Neural crest cell (in vitro differentiated cells): ENCODE results near the gene MTFR1L. TPM values are rescaled to one million over a fixed set of nuclear protein-coding genes. Genes with fewer than 3 reads are reported as not detected.

Source experiments
- DNase-seq: peaks from one replicate; pipeline ENCODE4 v3.0.0; 2021; ENCODE audit warnings: low read depth, mixed read lengths, low spot score
- H3K27ac Mint-ChIP-seq: one replicate; pipeline ENCODE4 v1.8.0; 2021; ENCODE audit warnings: mild to moderate bottlenecking, mixed read lengths; ENCODE audit not compliant: unreplicated experiment
- H3K27me3 Mint-ChIP-seq: 2 replicates; pipeline ENCODE4 v1.8.0; 2021; ENCODE audit warnings: low read depth, mild to moderate bottlenecking, mixed read lengths
- H3K36me3 Mint-ChIP-seq: 2 replicates; pipeline ENCODE4 v1.8.0; 2021; ENCODE audit warnings: low read depth, mild to moderate bottlenecking, mixed read lengths
- H3K4me1 Mint-ChIP-seq: 2 replicates; pipeline ENCODE4 v1.8.0; 2021; ENCODE audit warnings: mixed read lengths
- H3K4me3 Mint-ChIP-seq: one replicate; pipeline ENCODE4 v1.8.0; 2021; ENCODE audit warnings: mild to moderate bottlenecking, mixed read lengths
- H3K9me3 Mint-ChIP-seq: 2 replicates; pipeline ENCODE4 v1.8.0; 2021; ENCODE audit warnings: mixed read lengths
- total RNA-seq: library from RNA; stranded (reverse); gene quantifications from 2 replicates; pipeline ENCODE4 v1.2.1, GENCODE V29; 2021
- TF ChIP-seq, protein P1 (sequence below): fragments of 200-600 bp; sonication (generic); conservative IDR thresholded peaks from 2 replicates; pipeline ENCODE4 v1.5.0; 2021; ENCODE audit warnings: antibody characterized with exemption, mild to moderate bottlenecking

Gene MTFR1L
- total RNA-seq, 1 donor from 2014 or later = 68.6 TPM

DNA sequence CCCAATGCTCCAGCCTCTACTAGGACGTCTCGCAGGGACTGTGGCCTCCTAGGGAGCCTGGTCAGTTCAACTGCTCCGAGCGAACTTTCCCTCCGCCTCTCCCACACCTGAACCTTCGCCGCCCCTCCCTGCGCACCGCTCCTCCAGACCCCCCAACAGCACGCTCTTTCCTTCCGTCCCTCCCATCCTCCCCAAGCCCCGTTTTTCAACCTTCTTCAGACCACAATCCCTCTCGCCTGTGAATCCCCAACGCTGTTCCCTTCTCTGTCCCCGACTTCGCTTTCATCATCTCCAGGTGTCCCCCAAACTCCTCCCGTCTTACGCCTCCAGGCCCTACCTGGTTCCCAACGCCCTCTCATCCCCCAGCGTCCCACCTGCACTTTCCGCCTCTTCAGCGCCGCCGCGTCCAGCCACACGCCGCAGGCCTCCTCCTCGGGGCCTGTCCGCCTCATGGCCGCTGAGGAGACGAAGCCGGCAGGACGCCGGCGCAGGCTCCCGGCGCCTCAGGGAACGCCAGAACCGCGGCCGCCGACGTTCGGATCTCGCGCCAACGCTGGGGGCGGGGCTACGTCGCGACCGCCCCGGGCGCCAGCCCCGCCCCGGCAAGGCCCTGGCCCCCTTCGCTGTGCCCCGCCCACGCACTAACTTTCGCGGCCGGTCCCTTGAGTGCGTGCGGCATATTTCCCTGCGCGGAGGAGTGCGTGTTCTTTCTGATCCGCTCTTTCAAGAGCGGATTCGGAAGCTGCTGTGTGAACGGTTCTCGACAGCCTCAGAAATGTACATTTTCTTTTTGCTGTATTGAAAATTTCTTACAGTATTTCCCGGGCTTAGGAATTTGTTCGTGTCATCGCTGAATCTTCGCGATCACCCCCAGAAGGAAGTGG, 39.4 kb downstream of the MTFR1L start, which contains the start of gene AUNIP:
Gene AUNIP (minus strand): TSS at position 552 of the 884 bp plus-strand sequence. CDS start 100 bp downstream, at position 452.
- Mint-ChIP-seq H3K27ac (peak within 1 kb of the TSS; percentile 99), H3K4me1 (peaks cover 44% of the 10 kb centered on the region), H3K4me3 (peak within 1 kb of the TSS; percentile 96), H3K36me3 (peaks cover 7% of the 10 kb centered on the region), H3K9me3 (no peaks in the 10 kb centered on the region), H3K27me3 (no peaks in the 10 kb centered on the region)
- peak; percentile 83 for DNase-seq
- TF ChIP-seq, protein P1, sequence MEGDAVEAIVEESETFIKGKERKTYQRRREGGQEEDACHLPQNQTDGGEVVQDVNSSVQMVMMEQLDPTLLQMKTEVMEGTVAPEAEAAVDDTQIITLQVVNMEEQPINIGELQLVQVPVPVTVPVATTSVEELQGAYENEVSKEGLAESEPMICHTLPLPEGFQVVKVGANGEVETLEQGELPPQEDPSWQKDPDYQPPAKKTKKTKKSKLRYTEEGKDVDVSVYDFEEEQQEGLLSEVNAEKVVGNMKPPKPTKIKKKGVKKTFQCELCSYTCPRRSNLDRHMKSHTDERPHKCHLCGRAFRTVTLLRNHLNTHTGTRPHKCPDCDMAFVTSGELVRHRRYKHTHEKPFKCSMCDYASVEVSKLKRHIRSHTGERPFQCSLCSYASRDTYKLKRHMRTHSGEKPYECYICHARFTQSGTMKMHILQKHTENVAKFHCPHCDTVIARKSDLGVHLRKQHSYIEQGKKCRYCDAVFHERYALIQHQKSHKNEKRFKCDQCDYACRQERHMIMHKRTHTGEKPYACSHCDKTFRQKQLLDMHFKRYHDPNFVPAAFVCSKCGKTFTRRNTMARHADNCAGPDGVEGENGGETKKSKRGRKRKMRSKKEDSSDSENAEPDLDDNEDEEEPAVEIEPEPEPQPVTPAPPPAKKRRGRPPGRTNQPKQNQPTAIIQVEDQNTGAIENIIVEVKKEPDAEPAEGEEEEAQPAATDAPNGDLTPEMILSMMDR = no peak

DNA sequence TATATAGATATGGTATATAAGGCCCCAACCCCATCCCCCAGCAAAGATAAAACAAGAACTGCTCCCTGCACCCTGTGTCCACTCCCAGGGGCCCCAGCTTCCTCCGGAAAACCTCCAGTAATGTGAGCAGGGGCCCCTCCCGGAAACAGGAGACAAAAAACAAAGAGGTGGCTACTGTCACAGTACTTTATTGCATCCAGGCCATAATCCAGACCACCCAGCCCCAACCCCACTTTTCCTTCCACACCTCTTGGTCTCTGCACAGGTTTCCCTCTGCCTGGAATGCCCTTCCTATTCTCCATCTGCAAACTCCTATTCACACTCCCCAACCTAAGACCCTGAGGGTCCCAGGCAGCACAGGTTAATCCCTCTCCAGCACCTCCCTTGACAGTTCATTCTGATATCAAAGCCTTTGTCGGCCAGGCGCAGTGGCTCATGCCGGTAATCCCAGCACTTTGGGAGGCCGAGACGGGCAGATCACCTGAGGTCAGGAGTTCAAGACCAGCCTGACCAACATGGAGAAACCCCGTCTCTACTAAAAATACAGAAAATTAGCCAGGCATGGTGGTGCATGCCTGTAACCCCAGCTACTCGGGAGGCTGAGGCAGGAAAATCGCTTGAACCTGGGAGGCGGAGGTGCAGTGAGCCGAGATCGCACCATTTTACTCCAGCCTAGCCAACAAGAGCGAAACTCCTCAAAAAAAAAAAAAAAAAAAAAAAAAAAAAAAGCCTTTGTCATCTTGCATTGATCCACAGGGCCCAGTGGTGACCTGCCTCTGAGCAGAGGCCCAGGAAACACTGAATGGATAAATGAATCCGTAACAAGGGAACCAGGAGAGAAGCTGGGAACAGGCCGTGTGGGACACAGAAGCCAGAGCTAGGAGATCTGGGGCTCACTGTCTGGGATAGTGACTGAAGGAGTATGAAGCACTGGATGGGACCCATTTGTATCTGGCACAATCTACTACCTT, 41.8 kb downstream of the MTFR1L start:
- peaks cover 10% of the 10 kb centered on the region for H3K36me3 Mint-ChIP-seq
- no peaks in the 10 kb centered on the region for H3K9me3 Mint-ChIP-seq
- no peaks in the 10 kb centered on the region for H3K27me3 Mint-ChIP-seq
- TF ChIP-seq, protein P1 = no peak
- peaks cover 41% of the 10 kb centered on the region for H3K4me1 Mint-ChIP-seq
- no peak for DNase-seq
- H3K4me3 Mint-ChIP-seq = peak overlapping the region; percentile 87
- peak overlapping the region; percentile 86 for H3K27ac Mint-ChIP-seq

DNA sequence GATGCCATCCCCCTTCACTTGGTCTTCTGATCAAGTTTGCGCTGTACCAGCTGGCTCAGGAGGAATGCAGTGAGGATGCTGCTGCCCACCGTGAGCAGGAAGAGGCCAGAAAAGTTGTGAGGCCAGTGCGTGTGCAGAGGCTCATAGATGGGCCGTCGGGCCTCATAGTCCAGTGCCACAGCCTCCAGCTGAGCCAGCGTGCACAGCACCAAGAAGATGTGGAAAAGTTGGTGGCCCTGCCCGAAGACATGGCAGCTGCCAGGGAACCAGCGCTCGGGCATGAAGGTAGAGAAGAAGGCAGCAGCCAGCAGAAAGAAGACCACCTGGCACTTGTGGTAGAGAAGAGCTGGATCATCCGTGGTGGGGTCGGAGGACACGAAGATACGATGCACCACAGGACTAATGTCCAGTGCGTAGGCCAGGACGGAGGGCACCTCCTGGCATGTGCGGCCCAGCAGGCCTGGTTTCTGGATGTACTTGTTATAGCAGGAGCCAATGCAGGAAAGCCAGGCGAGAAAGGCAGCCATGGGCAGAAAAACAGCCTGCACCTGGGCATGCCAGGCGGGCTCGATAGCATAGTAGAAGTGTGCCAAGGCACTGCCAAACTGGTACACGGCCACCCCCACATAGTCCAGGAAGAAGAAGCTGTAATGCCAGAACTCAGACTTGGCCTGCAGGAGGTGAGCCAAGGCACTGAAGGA, 43.2 kb downstream of the MTFR1L start:
- peaks cover 47% of the 10 kb centered on the region for H3K4me1 Mint-ChIP-seq
- H3K27ac Mint-ChIP-seq = peak overlapping the region; percentile 75
- TF ChIP-seq, protein P1 = no peak
- no peak for DNase-seq
- H3K27me3 Mint-ChIP-seq = no peaks in the 10 kb centered on the region
- H3K36me3 Mint-ChIP-seq = peaks cover 10% of the 10 kb centered on the region
- H3K4me3 Mint-ChIP-seq = no peak overlapping the region
- H3K9me3 Mint-ChIP-seq = no peaks in the 10 kb centered on the region

DNA sequence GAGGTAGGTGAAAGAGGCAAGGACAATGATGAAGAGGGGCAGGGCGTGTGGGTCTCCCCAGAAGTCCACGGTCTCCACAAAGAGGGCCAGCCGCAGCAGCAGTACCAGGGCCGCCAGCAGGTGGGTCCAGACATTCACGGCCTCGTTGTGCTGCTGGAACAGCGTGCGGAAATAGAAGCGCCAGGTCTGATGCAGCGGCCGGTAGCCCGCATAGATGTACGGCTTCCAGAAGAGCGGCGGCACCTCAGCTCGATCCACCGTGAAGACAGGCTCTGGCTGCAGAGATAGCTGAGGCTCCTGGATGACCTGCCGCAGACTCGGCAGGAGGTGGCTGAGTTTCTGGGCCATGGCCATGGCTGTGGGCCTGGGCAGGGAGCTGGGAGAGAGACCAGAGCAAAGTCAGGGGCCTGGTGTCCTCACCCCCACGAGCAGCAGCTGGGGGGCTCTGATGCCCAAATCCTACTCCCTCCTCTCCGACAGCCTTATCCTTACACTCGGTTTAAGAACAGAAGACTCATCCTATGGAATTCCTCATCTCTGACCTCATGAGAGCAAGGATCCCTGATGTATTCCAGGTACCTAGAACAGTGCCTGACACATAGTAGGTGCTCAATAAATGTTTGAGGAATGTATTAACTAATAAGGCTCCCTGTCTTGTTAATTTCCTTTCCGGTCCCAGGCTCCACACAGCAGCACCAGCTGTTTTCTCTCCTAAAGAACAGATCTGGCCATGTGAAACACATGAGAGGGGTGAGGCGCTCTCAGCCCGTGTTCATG, 43.9 kb downstream of the MTFR1L start:
- no peak overlapping the region for H3K27ac Mint-ChIP-seq

More for the DNA sequence above, 43.9 kb downstream of the MTFR1L start:
- DNase-seq = no peak
- Mint-ChIP-seq H3K36me3 (peaks cover 10% of the 10 kb centered on the region), H3K27me3 (no peaks in the 10 kb centered on the region), H3K4me1 (peaks cover 42% of the 10 kb centered on the region), H3K9me3 (no peaks in the 10 kb centered on the region), H3K4me3 (peak overlapping the region; percentile 56)
- TF ChIP-seq, protein P1 = no peak
